GM12875 (cell line): ENCODE results near the gene LZTFL1.

Experiments
- H3K4me3 ChIP-seq: one replicate; pipeline ENCODE4 v1.5.1; 2011; ENCODE audit warnings: low read depth, low read length, control low read depth
- CTCF ChIP-seq: IDR thresholded peaks from 2 replicates; pipeline ENCODE4 v1.5.1; 2011; ENCODE audit warnings: low read depth, mild to moderate bottlenecking, control low read depth, inconsistent platforms, low read length, moderate library complexity, borderline replicate concordance; ENCODE audit not compliant: insufficient read depth

The LZTFL1 gene

GRCh38 chr3:45826321-45826720, 15.6 kb downstream of the LZTFL1 start:
- TF ChIP-seq CTCF: no peak

GRCh38 chr3:45821127-45821526, 20.8 kb downstream of the LZTFL1 start:
- H3K4me3 ChIP-seq: no peak overlapping the region
- no peak for TF ChIP-seq CTCF

More at GRCh38 chr3:45826321-45826720, 15.6 kb downstream of the LZTFL1 start:
- no peak overlapping the region for H3K4me3 ChIP-seq

- TF ChIP-seq CTCF: no peak
- H3K4me3 ChIP-seq: no peak overlapping the region
Measured at GRCh38 chr3:45819543-45819942, 22.4 kb downstream of the LZTFL1 start.

- no peak overlapping the region for H3K4me3 ChIP-seq
- no peak for TF ChIP-seq CTCF
Measured at GRCh38 chr3:45817831-45818522, 23.9 kb downstream of the LZTFL1 start.

- H3K4me3 ChIP-seq: no peak overlapping the region
- no peak for TF ChIP-seq CTCF
Measured at GRCh38 chr3:45816544-45816943, 25.4 kb downstream of the LZTFL1 start.

GRCh38 chr3:45814322-45814721, 27.6 kb downstream of the LZTFL1 start:
- no peak overlapping the region for H3K4me3 ChIP-seq
- TF ChIP-seq CTCF: no peak

- no peak overlapping the region for H3K4me3 ChIP-seq
- no peak for TF ChIP-seq CTCF
Measured at GRCh38 chr3:45807681-45808540, 34.0 kb downstream of the LZTFL1 start.
